DMS79 (cell line): ENCODE results near the gene RNF130.

Experiments
- DNase-seq: peaks from one replicate; lab custom pipeline; 2025; lab: John Stamatoyannopoulos, UW

RNF130 gene

GRCh38 chr5:180056153-180056552 lies 15.4 kb downstream of the RNF130 start:
- DNase-seq, result no peak

- no peak for DNase-seq
Observed at GRCh38 chr5:180054226-180054625, 17.3 kb downstream of the RNF130 start.

GRCh38 chr5:180053061-180053602 lies 18.4 kb downstream of the RNF130 start:
- DNase-seq, result no peak

- DNase-seq, result no peak
Observed at GRCh38 chr5:180052211-180052818, 19.2 kb downstream of the RNF130 start.

- no peak for DNase-seq
Observed at GRCh38 chr5:180050121-180050940, 21.2 kb downstream of the RNF130 start.

- peak; percentile 36 for DNase-seq
Observed at GRCh38 chr5:180049185-180049548, 22.4 kb downstream of the RNF130 start.

- no peak for DNase-seq
Observed at GRCh38 chr5:180047667-180048066, 23.9 kb downstream of the RNF130 start.

GRCh38 chr5:180046656-180047055 lies 24.9 kb downstream of the RNF130 start:
- no peak for DNase-seq

GRCh38 chr5:180045889-180046499 lies 25.6 kb downstream of the RNF130 start:
- no peak for DNase-seq

- DNase-seq, result no peak
Observed at GRCh38 chr5:180043377-180043776, 28.2 kb downstream of the RNF130 start.

GRCh38 chr5:180041301-180042274 lies 30.0 kb downstream of the RNF130 start:
- DNase-seq, result no peak

GRCh38 chr5:180040287-180041214 lies 31.0 kb downstream of the RNF130 start:
- DNase-seq, result no peak

GRCh38 chr5:180035206-180035931 lies 36.2 kb downstream of the RNF130 start:
- no peak for DNase-seq

- DNase-seq, result no peak
Observed at GRCh38 chr5:180034564-180034963, 37.0 kb downstream of the RNF130 start.

GRCh38 chr5:180027459-180028089 lies 44.0 kb downstream of the RNF130 start:
- no peak for DNase-seq

GRCh38 chr5:180026734-180027458 lies 44.7 kb downstream of the RNF130 start:
- no peak for DNase-seq

GRCh38 chr5:180026320-180026719 lies 45.2 kb downstream of the RNF130 start:
- no peak for DNase-seq

- no peak for DNase-seq
Observed at GRCh38 chr5:180021900-180022299, 49.7 kb downstream of the RNF130 start.

GRCh38 chr5:180020176-180020575 lies 51.4 kb downstream of the RNF130 start:
- DNase-seq, result no peak
